Small intestine (tissue), 7 donors: Measurements from ENCODE around the gene TBC1D24. TPM values are rescaled to one million over a fixed set of nuclear protein-coding genes. Genes with fewer than 3 reads are reported as not detected.

Source experiments
- DNase-seq, 2 donors: peaks; one replicate each; pipeline versions ENCODE4 v3.0.0 to v3.0.0-alpha.2; 2013
- FAIRE-seq: peaks from 2 replicates; lab custom pipeline; 2012; peaks lifted over from hg19 to GRCh38; lab: Jason Lieb, UNC
- H3K27ac ChIP-seq, 3 donors: one replicate each; pipeline ENCODE4 v1.5.1; 2013; ENCODE audit warnings: low read length in 2 of 3, mild to moderate bottlenecking in 2 of 3, control low read depth in 1 of 3, inconsistent platforms in 1 of 3, low read depth in 1 of 3, moderate library complexity in 1 of 3
- H3K27me3 ChIP-seq, 3 donors: one replicate each; pipeline ENCODE4 v1.6.1; 2013; ENCODE audit warnings: low read length in 3 of 3, inconsistent platforms in 1 of 3; ENCODE audit not compliant: control insufficient read depth in 3 of 3, insufficient read depth in 3 of 3
- H3K36me3 ChIP-seq, 3 donors: one replicate each; pipeline ENCODE4 v1.6.1; 2013; ENCODE audit warnings: low read length in 3 of 3, inconsistent platforms in 1 of 3, low read depth in 1 of 3, mild to moderate bottlenecking in 1 of 3, moderate library complexity in 1 of 3; ENCODE audit not compliant: control insufficient read depth in 3 of 3, insufficient read depth in 2 of 3
- H3K4me1 ChIP-seq, 3 donors: one replicate each; pipeline ENCODE4 v1.6.1; 2013; ENCODE audit warnings: low read length in 2 of 3, inconsistent platforms in 1 of 3, low read depth in 1 of 3, mild to moderate bottlenecking in 1 of 3, moderate library complexity in 1 of 3; ENCODE audit not compliant: control insufficient read depth in 3 of 3, insufficient read depth in 2 of 3
- H3K4me3 ChIP-seq, 3 donors: one replicate each; pipeline ENCODE4 v1.5.1; 2013; ENCODE audit warnings: low read length in 3 of 3, control low read depth in 1 of 3, inconsistent platforms in 1 of 3, low read depth in 1 of 3, mild to moderate bottlenecking in 1 of 3, moderate library complexity in 1 of 3
- H3K9me3 ChIP-seq, 2 donors: one replicate each; pipeline ENCODE4 v1.6.1; 2013; ENCODE audit warnings: low read depth in 1 of 2, low read length in 1 of 2; ENCODE audit not compliant: control insufficient read depth in 2 of 2, insufficient read depth in 1 of 2
- WGBS, 3 donors: extraction: QIAGEN DNeasy Blood & Tissue Kit; methylation state at CpG; one replicate each; pipeline ENCODE4 v1.1.7; 2013; 5-methylcytosine and 5-hydroxymethylcytosine counted together
- polyA plus RNA-seq, 4 donors: library from polyadenylated mRNA; stranded (reverse) in 3 of 4; unstranded in 1 of 4; fragments of 200-250 nt in 3 of 4; fragments of 120-200 nt in 1 of 4; gene quantifications; one replicate each; pipeline versions ENCODE4 v1.2.1 to v1.2.3, GENCODE V29; 2013
- donor health status: healthy with polysubstance abuse.
- donor health status: control.
- donor health status: control.
- donor health status: Bipolar disorder and iron deficiency.
- donor health status: healthy.

TBC1D24 gene
- polyA plus RNA-seq, 4 donors = 0.81 to 12.6 (median 3.2) TPM

- Histone ChIP-seq H3K4me3 (no peak overlapping the region), H3K9me3 (no peaks in the 10 kb centered on the region), H3K4me1 (peaks cover 0 to 14% (median 0%) of the 10 kb centered on the region in 3 donors), H3K27me3 (no peaks in the 10 kb centered on the region), H3K36me3 (peaks cover 0 to 45% (median 5%) of the 10 kb centered on the region in 3 donors), H3K27ac (peak overlapping the region in 1 of 3 donors; percentile 26)
- 47 to 73% (median 61%) methylated on average over 13 of the region's 13 CpGs for WGBS, 3 donors
- peak in 1 of 2 donors; percentile 52 for DNase-seq
- FAIRE-seq = no peak
Measured at GRCh38 chr16:2492292-2492691, 17.4 kb downstream of the TBC1D24 start.

- FAIRE-seq = no peak
- H3K36me3 ChIP-seq = peaks cover 0 to 55% (median 5%) of the 10 kb centered on the region in 3 donors
- no peaks in the 10 kb centered on the region for H3K9me3 ChIP-seq
- 92 to 98% (median 93%) methylated on average over 6 of the region's 6 CpGs for WGBS, 3 donors
- no peak overlapping the region for H3K27ac ChIP-seq
- H3K27me3 ChIP-seq = no peaks in the 10 kb centered on the region
- H3K4me3 ChIP-seq = no peak overlapping the region
- DNase-seq = no peak
- H3K4me1 ChIP-seq = peaks cover 0 to 4% (median 0%) of the 10 kb centered on the region in 3 donors
Measured at GRCh38 chr16:2493605-2494004, 18.7 kb downstream of the TBC1D24 start.

GRCh38 chr16:2494616-2495015 lies 19.7 kb downstream of the TBC1D24 start:
- Histone ChIP-seq H3K36me3 (peaks cover 0 to 63% (median 5%) of the 10 kb centered on the region in 3 donors), H3K4me1 (peaks cover 0 to 4% (median 0%) of the 10 kb centered on the region in 3 donors), H3K27me3 (no peaks in the 10 kb centered on the region), H3K4me3 (no peak overlapping the region), H3K27ac (no peak overlapping the region), H3K9me3 (no peaks in the 10 kb centered on the region)
- 87 to 94% (median 92%) methylated on average over 5 of the region's 5 CpGs for WGBS, 3 donors
- FAIRE-seq = no peak
- no peak for DNase-seq

- H3K4me3 ChIP-seq = no peak overlapping the region
- no peak for DNase-seq
- H3K27ac ChIP-seq = no peak overlapping the region
- WGBS, 3 donors = 89 to 99% (median 94%) methylated on average over 5 of the region's 5 CpGs
- FAIRE-seq = no peak
- no peaks in the 10 kb centered on the region for H3K9me3 ChIP-seq
- peaks cover 0 to 4% (median 0%) of the 10 kb centered on the region in 3 donors for H3K4me1 ChIP-seq
- peaks cover 0 to 63% (median 5%) of the 10 kb centered on the region in 3 donors for H3K36me3 ChIP-seq
- H3K27me3 ChIP-seq = no peaks in the 10 kb centered on the region
Measured at GRCh38 chr16:2495041-2495440, 20.1 kb downstream of the TBC1D24 start.

- Histone ChIP-seq H3K36me3 (peaks cover 0 to 65% (median 3%) of the 10 kb centered on the region in 3 donors), H3K4me1 (peaks cover 0 to 7% (median 0%) of the 10 kb centered on the region in 3 donors), H3K4me3 (no peak overlapping the region), H3K9me3 (no peaks in the 10 kb centered on the region), H3K27ac (no peak overlapping the region), H3K27me3 (no peaks in the 10 kb centered on the region)
- FAIRE-seq = no peak
- 95 to 96% (median 95%) methylated on average over 62 of the region's 62 CpGs for WGBS, 3 donors
- no peak for DNase-seq
Measured at GRCh38 chr16:2496223-2497115, 21.5 kb downstream of the TBC1D24 start.

GRCh38 chr16:2497116-2497630 lies 22.2 kb downstream of the TBC1D24 start:
- H3K27me3 ChIP-seq = no peaks in the 10 kb centered on the region
- peaks cover 0 to 14% (median 0%) of the 10 kb centered on the region in 3 donors for H3K4me1 ChIP-seq
- H3K4me3 ChIP-seq = no peak overlapping the region
- no peak for DNase-seq
- 56 to 65% (median 58%) methylated on average over 21 of the region's 21 CpGs for WGBS, 3 donors
- FAIRE-seq = no peak
- H3K9me3 ChIP-seq = no peaks in the 10 kb centered on the region
- peaks cover 0 to 71% (median 3%) of the 10 kb centered on the region in 3 donors for H3K36me3 ChIP-seq
- H3K27ac ChIP-seq = no peak overlapping the region

- 83 to 92% (median 89%) methylated on average over 26 of the region's 26 CpGs for WGBS, 3 donors
- no peak overlapping the region for H3K27ac ChIP-seq
- DNase-seq (no peak), FAIRE-seq (no peak)
- H3K4me3 ChIP-seq = no peak overlapping the region
- H3K9me3 ChIP-seq = no peaks in the 10 kb centered on the region
- peaks cover 0 to 69% (median 3%) of the 10 kb centered on the region in 3 donors for H3K36me3 ChIP-seq
- H3K4me1 ChIP-seq = peaks cover 0 to 16% (median 0%) of the 10 kb centered on the region in 3 donors
- no peaks in the 10 kb centered on the region for H3K27me3 ChIP-seq
Measured at GRCh38 chr16:2497695-2498484, 23.0 kb downstream of the TBC1D24 start.
